SK-N-SH (cell line): ENCODE results near the gene KIZ.

Experiments used
- CTCF ChIP-seq: fragments of 200-600 bp; sonication (generic); IDR thresholded peaks from 2 replicates; pipeline ENCODE4 v1.6.1; 2017; ENCODE audit warnings: antibody characterized with exemption, mild to moderate bottlenecking, moderate library complexity
- ELF1 ChIP-seq: IDR thresholded peaks from 2 replicates; pipeline ENCODE4 v1.4.0; 2012
- EP300 ChIP-seq, 2 experiments: IDR thresholded peaks; 2 replicates each; pipeline versions ENCODE4 v1.4.0 to v1.6.1; 2012; ENCODE audit warnings: borderline replicate concordance in 1 of 2, low read depth in 1 of 2, low read length in 1 of 2
- EZH2phosphoT487 ChIP-seq: fragments of 200-600 bp; sonication (generic); IDR thresholded peaks from 2 replicates; pipeline ENCODE4 v1.6.1; 2017; ENCODE audit warnings: low read depth, mixed run types, mild to moderate bottlenecking, antibody characterized with exemption, moderate library complexity, borderline replicate concordance
- GABPA ChIP-seq: IDR thresholded peaks from 2 replicates; pipeline ENCODE4 v1.4.0; 2012; ENCODE audit warnings: low read depth, mild to moderate bottlenecking
- NFIC ChIP-seq: IDR thresholded peaks from 2 replicates; pipeline ENCODE4 v1.4.0; 2012; ENCODE audit warnings: borderline replicate concordance
- RXRA ChIP-seq: IDR thresholded peaks from 2 replicates; pipeline ENCODE4 v1.4.0; 2012; ENCODE audit warnings: low read depth, mild to moderate bottlenecking, borderline replicate concordance
- SIN3A ChIP-seq: IDR thresholded peaks from 2 replicates; pipeline ENCODE4 v1.6.1; 2012; ENCODE audit warnings: low read depth, mild to moderate bottlenecking, low read length, moderate library complexity, borderline replicate concordance
- TCF12 ChIP-seq: IDR thresholded peaks from 2 replicates; pipeline ENCODE4 v1.4.0; 2012
- USF1 ChIP-seq: IDR thresholded peaks from 2 replicates; pipeline ENCODE4 v1.4.0; 2012; ENCODE audit warnings: low read depth, borderline replicate concordance
- USF2 ChIP-seq: fragments of 150-350 bp; IDR thresholded peaks from 2 replicates; pipeline ENCODE4 v1.6.1; 2017; ENCODE audit warnings: antibody characterized with exemption, low read length, low read depth, borderline replicate concordance

GRCh38 chr20:21145424-21145823 lies 19.5 kb downstream of the KIZ start:
- TF ChIP-seq ELF1 (no peak), CTCF (no peak), RXRA (no peak), GABPA (no peak), USF1 (no peak), EP300 (IDR thresholded peaks at IDR 0.05; ENCODE audit: borderline replicate concordance in 1 of 2, low read depth in 1 of 2, low read length in 1 of 2) (no peak), USF2 (no peak), EZH2phosphoT487 (no peak), TCF12 (no peak), NFIC (no peak), SIN3A (no peak)
